CD14-positive monocyte (primary cell): Measurements from ENCODE around the gene CDK7. TPM values are rescaled to one million over a fixed set of nuclear protein-coding genes. Genes with fewer than 3 reads are reported as not detected.

ENCODE experiments used
- DNase-seq, 3 donors: peaks; one replicate each; pipeline ENCODE4 v3.0.0-alpha.2; 2011 to 2022
- H2AFZ ChIP-seq: 2 replicates; pipeline ENCODE4 v1.6.0; 2012; ENCODE audit warnings: mild to moderate bottlenecking, low read depth, low read length, inconsistent platforms; ENCODE audit not compliant: insufficient read depth, poor library complexity, severe bottlenecking
- H3K27ac ChIP-seq, 2 donors: 1 replicate in 1 of 2; 2 replicates in 1 of 2; pipeline ENCODE4 v1.5.1; 2012 to 2013; ENCODE audit warnings: low read length in 2 of 2, control low read depth in 1 of 2, inconsistent platforms in 1 of 2, low read depth in 1 of 2, mild to moderate bottlenecking in 1 of 2
- H3K27me3 ChIP-seq, 2 donors: one replicate each; pipeline versions ENCODE4 v1.6.0 to v1.6.1; 2011 to 2013; ENCODE audit warnings: low read length in 2 of 2; ENCODE audit not compliant: control insufficient read depth in 2 of 2, insufficient read depth in 2 of 2
- H3K36me3 ChIP-seq, 2 donors: replicated peaks in 1 of 2; 1 replicate in 1 of 2; 2 replicates in 1 of 2; pipeline versions ENCODE4 v1.5.1 to v1.6.1; 2012 to 2013; ENCODE audit warnings: low read length in 2 of 2, control low read depth in 1 of 2, inconsistent platforms in 1 of 2, mild to moderate bottlenecking in 1 of 2; ENCODE audit not compliant: insufficient read depth in 2 of 2, control insufficient read depth in 1 of 2
- H3K4me1 ChIP-seq, 2 donors: 1 replicate in 1 of 2; 2 replicates in 1 of 2; pipeline versions ENCODE4 v1.5.1 to v1.6.1; 2012 to 2013; ENCODE audit warnings: low read length in 2 of 2, control low read depth in 1 of 2, inconsistent platforms in 1 of 2, mild to moderate bottlenecking in 1 of 2, moderate library complexity in 1 of 2; ENCODE audit not compliant: insufficient read depth in 2 of 2, control insufficient read depth in 1 of 2
- H3K4me2 ChIP-seq: replicated peaks from 2 replicates; pipeline ENCODE3; 2012; ENCODE audit warnings: low read length, moderate library complexity, mild to moderate bottlenecking; ENCODE audit not compliant: poor library complexity, severe bottlenecking; ENCODE audit errors: extremely low read depth
- H3K4me3 ChIP-seq, 3 experiments: fragments of 200-600 bp in 1 of 3; sonication (generic) in 1 of 3; replicated peaks in 1 of 3; 1 replicate in 2 of 3; 2 replicates in 1 of 3; pipeline ENCODE4 v1.5.1; 2011 to 2013; ENCODE audit warnings: low read length in 3 of 3, mild to moderate bottlenecking in 3 of 3, control low read depth in 2 of 3, low read depth in 2 of 3, inconsistent platforms in 1 of 3, moderate library complexity in 1 of 3
- H3K79me2 ChIP-seq: 2 replicates; pipeline ENCODE4 v1.6.0; 2012; ENCODE audit warnings: mild to moderate bottlenecking, control low read depth, inconsistent platforms, low read length, moderate library complexity; ENCODE audit not compliant: insufficient read depth
- H3K9ac ChIP-seq: 2 replicates; pipeline ENCODE4 v1.6.0; 2017; ENCODE audit warnings: low read length, mild to moderate bottlenecking; ENCODE audit not compliant: insufficient read depth, poor library complexity, severe bottlenecking
- H3K9me3 ChIP-seq, 2 donors: replicated peaks in 1 of 2; 1 replicate in 1 of 2; 2 replicates in 1 of 2; pipeline versions ENCODE4 v1.5.1 to v1.6.1; 2012 to 2013; ENCODE audit warnings: low read length in 2 of 2, control low read depth in 1 of 2; ENCODE audit not compliant: control insufficient read depth in 1 of 2, insufficient read depth in 1 of 2
- H4K20me1 ChIP-seq: 2 replicates; pipeline ENCODE4 v1.6.0; 2012; ENCODE audit warnings: mild to moderate bottlenecking, low read length, control low read depth, moderate library complexity; ENCODE audit not compliant: insufficient read depth
- H3K27ac Mint-ChIP-seq, 7 donors: one replicate each; pipeline ENCODE4 v1.8.0; 2020; ENCODE audit warnings: mild to moderate bottlenecking in 7 of 7, mixed read lengths in 7 of 7, moderate library complexity in 6 of 7, inconsistent platforms in 2 of 7
- H3K27me3 Mint-ChIP-seq, 3 donors: one replicate each; pipeline ENCODE4 v1.8.0; 2021 to 2022; ENCODE audit warnings: low read depth in 3 of 3, mild to moderate bottlenecking in 3 of 3, mixed read lengths in 3 of 3, moderate library complexity in 3 of 3, inconsistent platforms in 1 of 3
- H3K36me3 Mint-ChIP-seq, 2 donors: one replicate each; pipeline ENCODE4 v1.8.0; 2020; ENCODE audit warnings: mixed read lengths in 2 of 2, inconsistent platforms in 1 of 2, mild to moderate bottlenecking in 1 of 2
- H3K4me1 Mint-ChIP-seq: one replicate; pipeline ENCODE4 v1.8.0; 2020; ENCODE audit warnings: mild to moderate bottlenecking, mixed read lengths
- H3K4me3 Mint-ChIP-seq, 2 donors: one replicate each; pipeline ENCODE4 v1.8.0; 2020; ENCODE audit warnings: mild to moderate bottlenecking in 2 of 2, mixed read lengths in 2 of 2, moderate library complexity in 1 of 2
- H3K9me3 Mint-ChIP-seq, 7 donors: one replicate each; pipeline ENCODE4 v1.8.0; 2020 to 2022; ENCODE audit warnings: mixed read lengths in 7 of 7, mild to moderate bottlenecking in 6 of 7, moderate library complexity in 6 of 7, inconsistent platforms in 2 of 7
- WGBS: methylation state at CpG from one replicate; pipeline ENCODE4 v1.1.5; 2013; ENCODE audit warnings: missing lambda C conversion rate; ENCODE audit not compliant: insufficient coverage; 5-methylcytosine and 5-hydroxymethylcytosine counted together
- intact Hi-C, 2 donors: fragments of 100-400 bp; cut with micrococcal nuclease; formaldehyde crosslinking; loops; one replicate each; pipeline versions ENCODE4 v1.15.0 to v1.15.1; 2023
- polyA plus RNA-seq, 3 donors: library from polyadenylated mRNA; depleted of rRNA in 1 of 3; unstranded in 2 of 3; stranded (reverse) in 1 of 3; fragments of 300-500 nt in 2 of 3; fragments of >200 nt in 1 of 3; fragmentation: Illumina TruSeq in 2 of 3; gene quantifications; 1 replicate in 2 of 3; 2 replicates in 1 of 3; pipeline ENCODE4 v1.2.3, GENCODE V29; 2012 to 2021
- TF ChIP-seq, protein P1 (sequence below): fragments of 200-600 bp; IDR thresholded peaks from one replicate; pipeline ENCODE4 v1.8.0; 2022; ENCODE audit warnings: antibody characterized with exemption, mild to moderate bottlenecking

CDK7 gene
- polyA plus RNA-seq, 3 donors, result 12.4 to 20.4 (median 14.4) TPM

DNA sequence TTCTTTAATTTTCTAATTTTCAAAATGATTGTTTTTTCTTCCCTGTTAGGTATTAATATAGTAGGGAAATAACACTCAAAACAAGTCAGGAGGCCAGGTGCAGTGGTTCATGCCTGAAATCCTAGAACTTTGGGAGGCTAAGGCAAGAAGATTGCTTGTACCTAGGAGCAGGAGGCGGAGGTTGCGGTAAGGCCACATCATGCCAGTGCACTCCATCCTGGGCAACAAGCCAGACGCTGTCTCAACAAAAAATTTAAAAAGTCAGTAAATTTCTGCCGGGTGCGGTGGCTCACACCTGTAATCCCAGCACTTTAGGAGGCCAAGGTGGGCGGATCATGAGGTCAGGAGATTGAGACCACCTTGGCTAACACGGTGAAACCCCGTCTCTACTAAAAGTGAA, 10.2 kb upstream of the CDK7 start:
- peaks cover 0 to 2% (median 0%) of the 10 kb centered on the region in 3 donors for H3K27me3 Mint-ChIP-seq
- H2AFZ ChIP-seq, result no peak overlapping the region
- H3K9me3 ChIP-seq, result no peaks in the 10 kb centered on the region
- DNase-seq, result no peak
- H3K79me2 ChIP-seq, result peaks cover 42% of the 10 kb centered on the region
- H3K27ac ChIP-seq, result no peak overlapping the region
- intact Hi-C loops, result no loop called here
- H3K27ac Mint-ChIP-seq, result peak overlapping the region in 1 of 7 donors; percentile 43
- peaks cover 11% of the 10 kb centered on the region for H4K20me1 ChIP-seq
- peaks cover 0 to 1% (median 0%) of the 10 kb centered on the region in 7 donors for H3K9me3 Mint-ChIP-seq
- peaks cover 29 to 38% of the 10 kb centered on the region in 2 donors for H3K36me3 ChIP-seq
- H3K9ac ChIP-seq, result no peak overlapping the region
- peaks cover 25 to 62% of the 10 kb centered on the region in 2 donors for H3K36me3 Mint-ChIP-seq
- no peak overlapping the region for H3K4me3 ChIP-seq
- 99% methylated on average over 8 of the region's 8 CpGs for WGBS
- no peaks in the 10 kb centered on the region for H3K27me3 ChIP-seq
- H3K4me1 ChIP-seq, result no peaks in the 10 kb centered on the region
- TF ChIP-seq, protein P1, sequence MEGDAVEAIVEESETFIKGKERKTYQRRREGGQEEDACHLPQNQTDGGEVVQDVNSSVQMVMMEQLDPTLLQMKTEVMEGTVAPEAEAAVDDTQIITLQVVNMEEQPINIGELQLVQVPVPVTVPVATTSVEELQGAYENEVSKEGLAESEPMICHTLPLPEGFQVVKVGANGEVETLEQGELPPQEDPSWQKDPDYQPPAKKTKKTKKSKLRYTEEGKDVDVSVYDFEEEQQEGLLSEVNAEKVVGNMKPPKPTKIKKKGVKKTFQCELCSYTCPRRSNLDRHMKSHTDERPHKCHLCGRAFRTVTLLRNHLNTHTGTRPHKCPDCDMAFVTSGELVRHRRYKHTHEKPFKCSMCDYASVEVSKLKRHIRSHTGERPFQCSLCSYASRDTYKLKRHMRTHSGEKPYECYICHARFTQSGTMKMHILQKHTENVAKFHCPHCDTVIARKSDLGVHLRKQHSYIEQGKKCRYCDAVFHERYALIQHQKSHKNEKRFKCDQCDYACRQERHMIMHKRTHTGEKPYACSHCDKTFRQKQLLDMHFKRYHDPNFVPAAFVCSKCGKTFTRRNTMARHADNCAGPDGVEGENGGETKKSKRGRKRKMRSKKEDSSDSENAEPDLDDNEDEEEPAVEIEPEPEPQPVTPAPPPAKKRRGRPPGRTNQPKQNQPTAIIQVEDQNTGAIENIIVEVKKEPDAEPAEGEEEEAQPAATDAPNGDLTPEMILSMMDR, result no peak
- H3K4me2 ChIP-seq, result no peak overlapping the region
- H3K4me1 Mint-ChIP-seq, result no peaks in the 10 kb centered on the region
- no peak overlapping the region for H3K4me3 Mint-ChIP-seq

GRCh38 chr5:69225860-69226259, 8.8 kb upstream of the CDK7 start:
- TF ChIP-seq, protein P1, result no peak
- H3K9me3 ChIP-seq, result no peaks in the 10 kb centered on the region
- Mint-ChIP-seq H3K36me3 (peaks cover 30 to 63% of the 10 kb centered on the region in 2 donors), H3K27ac (peak overlapping the region in 1 of 7 donors; percentile 71), H3K9me3 (no peaks in the 10 kb centered on the region), H3K27me3 (peaks cover 0 to 2% (median 0%) of the 10 kb centered on the region in 3 donors), H3K4me3 (no peak overlapping the region), H3K4me1 (no peaks in the 10 kb centered on the region)
- peaks cover 11% of the 10 kb centered on the region for H4K20me1 ChIP-seq
- intact Hi-C loops, result no loop called here
- 100% methylated on average over 3 of the region's 4 CpGs for WGBS
- H3K27ac ChIP-seq, result no peak overlapping the region
- no peak for DNase-seq
- peaks cover 36 to 47% of the 10 kb centered on the region in 2 donors for H3K36me3 ChIP-seq
- H3K4me2 ChIP-seq, result no peak overlapping the region
- H3K9ac ChIP-seq, result no peak overlapping the region
- H3K79me2 ChIP-seq, result peaks cover 33% of the 10 kb centered on the region
- no peak overlapping the region for H2AFZ ChIP-seq
- no peaks in the 10 kb centered on the region for H3K27me3 ChIP-seq
- H3K4me3 ChIP-seq, result no peak overlapping the region
- no peaks in the 10 kb centered on the region for H3K4me1 ChIP-seq
